Fibroblast of pulmonary artery (primary cell): ENCODE measurements around the gene NKD2.

Source experiments
- DNase-seq: peaks from one replicate; pipeline ENCODE4 v3.0.0-alpha.2; 2010; ENCODE audit warnings: low read depth
- H3K4me3 ChIP-seq: replicated peaks from 2 replicates; pipeline ENCODE4 v1.5.1; 2011; ENCODE audit warnings: low read depth, mild to moderate bottlenecking, control low read depth, low read length, moderate library complexity
- TF ChIP-seq, protein P1 (sequence below): IDR thresholded peaks from 2 replicates; pipeline ENCODE4 v1.5.1; 2011; ENCODE audit warnings: mild to moderate bottlenecking, control low read depth, low read length, inconsistent platforms; ENCODE audit errors: missing control alignments

Gene NKD2

GRCh38 chr5:1030801-1031271, 22.2 kb downstream of the NKD2 start:
- no peak for DNase-seq
- no peak overlapping the region for H3K4me3 ChIP-seq
- TF ChIP-seq, protein P1, sequence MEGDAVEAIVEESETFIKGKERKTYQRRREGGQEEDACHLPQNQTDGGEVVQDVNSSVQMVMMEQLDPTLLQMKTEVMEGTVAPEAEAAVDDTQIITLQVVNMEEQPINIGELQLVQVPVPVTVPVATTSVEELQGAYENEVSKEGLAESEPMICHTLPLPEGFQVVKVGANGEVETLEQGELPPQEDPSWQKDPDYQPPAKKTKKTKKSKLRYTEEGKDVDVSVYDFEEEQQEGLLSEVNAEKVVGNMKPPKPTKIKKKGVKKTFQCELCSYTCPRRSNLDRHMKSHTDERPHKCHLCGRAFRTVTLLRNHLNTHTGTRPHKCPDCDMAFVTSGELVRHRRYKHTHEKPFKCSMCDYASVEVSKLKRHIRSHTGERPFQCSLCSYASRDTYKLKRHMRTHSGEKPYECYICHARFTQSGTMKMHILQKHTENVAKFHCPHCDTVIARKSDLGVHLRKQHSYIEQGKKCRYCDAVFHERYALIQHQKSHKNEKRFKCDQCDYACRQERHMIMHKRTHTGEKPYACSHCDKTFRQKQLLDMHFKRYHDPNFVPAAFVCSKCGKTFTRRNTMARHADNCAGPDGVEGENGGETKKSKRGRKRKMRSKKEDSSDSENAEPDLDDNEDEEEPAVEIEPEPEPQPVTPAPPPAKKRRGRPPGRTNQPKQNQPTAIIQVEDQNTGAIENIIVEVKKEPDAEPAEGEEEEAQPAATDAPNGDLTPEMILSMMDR = no peak

GRCh38 chr5:1031306-1031959, 22.8 kb downstream of the NKD2 start:
- TF ChIP-seq, protein P1 = no peak
- DNase-seq = no peak
- no peak overlapping the region for H3K4me3 ChIP-seq

DNA sequence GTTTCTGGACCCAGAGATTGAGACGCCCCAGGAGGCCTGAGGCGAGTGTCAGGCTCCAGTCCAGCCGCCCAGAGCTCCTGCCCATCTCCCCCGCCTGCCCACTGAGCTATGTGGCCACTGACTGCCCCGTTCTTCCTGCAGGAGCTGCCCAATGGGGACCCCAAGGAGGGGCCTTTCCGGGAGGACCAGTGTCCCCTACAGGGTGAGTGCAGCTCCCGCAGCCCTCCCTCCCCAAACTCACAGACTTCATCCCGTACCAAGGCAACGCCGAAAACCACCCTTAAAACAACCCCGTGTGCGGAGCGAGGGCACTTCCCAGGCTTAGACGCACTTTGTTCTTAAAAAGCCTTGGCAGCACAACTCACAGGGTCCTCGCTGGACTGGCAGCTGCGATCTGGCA, 23.4 kb downstream of the NKD2 start:
- TF ChIP-seq, protein P1 = no peak
- no peak overlapping the region for H3K4me3 ChIP-seq
- DNase-seq = no peak

GRCh38 chr5:1032551-1033027, 24.0 kb downstream of the NKD2 start:
- H3K4me3 ChIP-seq = no peak overlapping the region
- no peak for DNase-seq
- TF ChIP-seq, protein P1 = no peak

- TF ChIP-seq, protein P1 = no peak
- no peak for DNase-seq
Observed at GRCh38 chr5:1033178-1033577, 24.6 kb downstream of the NKD2 start.

DNA sequence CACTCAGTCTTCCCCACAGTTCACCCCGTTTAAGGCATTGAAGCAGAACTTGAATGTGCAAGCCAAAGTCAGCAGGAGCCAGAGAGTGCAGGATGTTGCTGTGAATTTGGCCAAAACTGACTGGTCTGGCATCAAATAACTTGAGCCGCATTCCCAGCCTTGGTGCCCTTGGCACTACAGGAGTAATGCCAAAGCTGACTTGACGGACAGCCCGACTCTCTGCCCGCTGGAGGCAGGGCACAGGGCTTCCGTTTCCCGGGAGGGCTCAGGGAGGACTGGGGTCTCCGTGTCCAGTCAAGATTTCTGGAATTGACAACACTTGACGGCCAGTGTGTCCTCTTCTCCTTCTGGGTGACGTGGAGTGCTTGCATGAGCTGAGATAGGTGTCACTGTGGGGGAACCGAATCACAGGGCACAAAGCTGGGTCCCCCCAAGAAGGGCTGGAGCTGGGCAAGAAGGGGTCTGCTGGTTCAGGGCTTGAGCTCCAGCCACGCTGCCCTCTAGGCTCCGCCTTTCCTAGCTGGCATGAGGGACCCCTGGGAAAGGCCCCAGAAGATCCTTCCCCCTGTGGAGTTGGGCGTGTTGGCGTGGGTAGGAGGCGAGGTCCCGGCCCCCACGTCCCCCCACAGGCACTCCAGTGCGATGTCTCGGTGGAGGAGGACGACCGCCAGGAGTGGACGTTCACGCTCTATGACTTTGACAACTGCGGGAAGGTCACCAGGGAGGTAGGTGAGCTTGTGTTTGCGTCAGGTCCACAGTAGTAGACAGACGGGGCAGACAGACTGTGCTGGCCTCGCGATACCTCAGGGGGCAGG, 25.2 kb downstream of the NKD2 start:
- DNase-seq = no peak
- TF ChIP-seq, protein P1 = no peak
- H3K4me3 ChIP-seq = no peak overlapping the region

More at GRCh38 chr5:1033178-1033577, 24.6 kb downstream of the NKD2 start:
- no peak overlapping the region for H3K4me3 ChIP-seq
